ENCODE data around the gene GSE1.

GRCh38 chr16:85605051-85605911 is 7.8 kb upstream of the GSE1 start:
- TF ChIP-seq, protein P1, sequence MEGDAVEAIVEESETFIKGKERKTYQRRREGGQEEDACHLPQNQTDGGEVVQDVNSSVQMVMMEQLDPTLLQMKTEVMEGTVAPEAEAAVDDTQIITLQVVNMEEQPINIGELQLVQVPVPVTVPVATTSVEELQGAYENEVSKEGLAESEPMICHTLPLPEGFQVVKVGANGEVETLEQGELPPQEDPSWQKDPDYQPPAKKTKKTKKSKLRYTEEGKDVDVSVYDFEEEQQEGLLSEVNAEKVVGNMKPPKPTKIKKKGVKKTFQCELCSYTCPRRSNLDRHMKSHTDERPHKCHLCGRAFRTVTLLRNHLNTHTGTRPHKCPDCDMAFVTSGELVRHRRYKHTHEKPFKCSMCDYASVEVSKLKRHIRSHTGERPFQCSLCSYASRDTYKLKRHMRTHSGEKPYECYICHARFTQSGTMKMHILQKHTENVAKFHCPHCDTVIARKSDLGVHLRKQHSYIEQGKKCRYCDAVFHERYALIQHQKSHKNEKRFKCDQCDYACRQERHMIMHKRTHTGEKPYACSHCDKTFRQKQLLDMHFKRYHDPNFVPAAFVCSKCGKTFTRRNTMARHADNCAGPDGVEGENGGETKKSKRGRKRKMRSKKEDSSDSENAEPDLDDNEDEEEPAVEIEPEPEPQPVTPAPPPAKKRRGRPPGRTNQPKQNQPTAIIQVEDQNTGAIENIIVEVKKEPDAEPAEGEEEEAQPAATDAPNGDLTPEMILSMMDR (IDR thresholded peaks at IDR 0.05 in 4 of 5, conservative IDR thresholded peaks at IDR 0.05 in 1 of 5): no peak
- TF ChIP-seq POLR2A (IDR thresholded peaks at IDR 0.05): no peak

All from gastrocnemius medialis (tissue), 4 donors.